A673 (cell line): ENCODE measurements around the gene PDE6B. TPM values are rescaled to one million over a fixed set of nuclear protein-coding genes. Genes with fewer than 3 reads are reported as not detected.

Experiments used
- BruUV-seq: library from RNA; stranded (reverse); fragments of 400-500 nt; replicated peaks from 2 replicates; lab custom pipeline; 2021; lab: Mats Ljungman, UMichigan
- CTCF ChIA-PET: fragments of 300-600 bp; sonication (Branson Sonifier 250); formaldehyde crosslinking; loops from one replicate; lab custom pipeline; 2022; ENCODE audit warnings: antibody characterized with exemption; lab: Charles Lee
- POLR2A ChIA-PET: fragments of 300-600 bp; sonication (Branson Sonifier 250); formaldehyde crosslinking; loops from one replicate; lab custom pipeline; 2022; ENCODE audit warnings: antibody characterized with exemption; ENCODE audit not compliant: low non-redundant PET; lab: Charles Lee
- DNase-seq: peaks from one replicate; pipeline ENCODE4 v3.0.0-alpha.2; 2015; ENCODE audit warnings: low spot score
- H3K27ac ChIP-seq: fragments of 200-600 bp; sonication (generic); 2 replicates; pipeline ENCODE4 v1.5.1; 2016; ENCODE audit warnings: mixed run types, low read depth, mild to moderate bottlenecking, mixed read lengths, antibody characterized with exemption, low read length; ENCODE audit not compliant: poor library complexity, severe bottlenecking
- H3K27me3 ChIP-seq: fragments of 200-600 bp; sonication (generic); replicated peaks from 2 replicates; pipeline ENCODE4 v1.6.1; 2017; ENCODE audit warnings: mixed run types, low read depth, mild to moderate bottlenecking, mixed read lengths, antibody characterized with exemption, low read length; ENCODE audit not compliant: insufficient read depth, poor library complexity
- H3K36me3 ChIP-seq: fragments of 200-600 bp; sonication (generic); 2 replicates; pipeline ENCODE4 v1.6.1; 2016; ENCODE audit warnings: mixed run types, mild to moderate bottlenecking, mixed read lengths, antibody characterized with exemption, low read length; ENCODE audit not compliant: insufficient read depth, poor library complexity, severe bottlenecking
- H3K4me1 ChIP-seq: fragments of 200-600 bp; sonication (generic); 2 replicates; pipeline ENCODE4 v1.6.1; 2017; ENCODE audit warnings: mixed run types, mild to moderate bottlenecking, mixed read lengths, antibody characterized with exemption, low read length; ENCODE audit not compliant: insufficient read depth, poor library complexity, severe bottlenecking
- H3K4me3 ChIP-seq: fragments of 200-600 bp; sonication (generic); 2 replicates; pipeline ENCODE4 v1.5.1; 2016; ENCODE audit warnings: low read depth, mixed run types, mild to moderate bottlenecking, mixed read lengths, low read length; ENCODE audit not compliant: poor library complexity, severe bottlenecking
- H3K9me3 ChIP-seq: fragments of 200-600 bp; sonication (generic); 2 replicates; pipeline ENCODE4 v1.6.1; 2016; ENCODE audit warnings: mixed run types, low read depth, mild to moderate bottlenecking, mixed read lengths, antibody characterized with exemption, low read length; ENCODE audit not compliant: poor library complexity, severe bottlenecking
- EZH2 ChIP-seq: fragments of 200-600 bp; sonication (generic); IDR thresholded peaks from 2 replicates; pipeline ENCODE4 v1.6.1; 2017; ENCODE audit warnings: borderline replicate concordance, low read depth, mild to moderate bottlenecking, mixed read lengths, antibody characterized with exemption, low read length; ENCODE audit not compliant: poor library complexity, severe bottlenecking
- intact Hi-C: fragments of 100-400 bp; cut with micrococcal nuclease; formaldehyde crosslinking; loops from one replicate; pipeline ENCODE4 v1.10.0; 2022; ENCODE audit not compliant: unreplicated experiment
- total RNA-seq: library from RNA; stranded (reverse); gene quantifications from 2 replicates; pipeline ENCODE4 v1.2.3, GENCODE V29; 2021
- TF ChIP-seq, protein P1 (sequence below): fragments of 300-800, 200-600 bp; sonication (generic); conservative IDR thresholded peaks from 2 replicates; pipeline ENCODE4 v1.5.1; 2017; ENCODE audit warnings: low read depth, mild to moderate bottlenecking, antibody characterized with exemption, low read length, moderate library complexity, mixed read lengths

Gene PDE6B
- total RNA-seq, 1 experiment from 2014 or later = 10.4 TPM

DNA sequence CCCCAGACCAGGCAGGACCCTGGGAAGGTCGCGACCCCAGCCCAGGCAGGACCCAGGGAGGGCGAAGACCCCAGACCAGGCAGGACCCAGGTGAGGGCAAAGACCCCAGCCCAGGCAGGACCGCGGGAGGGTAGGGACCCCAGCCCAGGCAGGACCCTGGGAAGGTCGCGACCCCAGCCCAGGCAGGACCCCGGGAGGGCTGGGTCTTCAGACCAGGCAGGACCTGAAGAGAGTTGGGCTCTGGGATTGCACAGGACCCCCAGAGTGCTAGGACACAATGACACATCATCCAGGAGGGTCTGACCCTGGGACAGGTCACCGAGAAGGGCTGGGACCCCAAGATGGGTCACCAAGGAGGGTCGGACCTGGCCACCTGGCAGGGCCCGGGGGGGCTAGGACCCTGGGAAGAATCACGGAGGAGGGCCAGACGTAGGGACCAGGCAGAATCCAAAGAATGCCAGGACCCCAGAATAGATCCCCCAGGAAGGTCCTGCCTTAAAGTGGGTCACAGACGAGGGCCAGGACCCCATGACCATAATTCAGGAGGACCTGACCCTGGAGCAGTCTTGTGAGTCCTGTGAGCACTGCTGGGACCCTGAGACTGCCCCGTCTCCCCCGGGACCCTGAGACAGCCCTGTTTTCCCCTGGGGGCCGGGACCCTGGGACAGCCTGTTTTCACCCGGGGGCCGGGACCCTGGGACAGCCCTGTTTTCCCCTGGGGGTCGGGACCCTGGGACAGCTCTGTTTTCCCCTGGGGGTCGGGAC, 81.6 kb downstream of the PDE6B start:
- intact Hi-C loops = no loop called here
- no peaks in the 10 kb centered on the region for H3K9me3 ChIP-seq
- TF ChIP-seq, protein P1, sequence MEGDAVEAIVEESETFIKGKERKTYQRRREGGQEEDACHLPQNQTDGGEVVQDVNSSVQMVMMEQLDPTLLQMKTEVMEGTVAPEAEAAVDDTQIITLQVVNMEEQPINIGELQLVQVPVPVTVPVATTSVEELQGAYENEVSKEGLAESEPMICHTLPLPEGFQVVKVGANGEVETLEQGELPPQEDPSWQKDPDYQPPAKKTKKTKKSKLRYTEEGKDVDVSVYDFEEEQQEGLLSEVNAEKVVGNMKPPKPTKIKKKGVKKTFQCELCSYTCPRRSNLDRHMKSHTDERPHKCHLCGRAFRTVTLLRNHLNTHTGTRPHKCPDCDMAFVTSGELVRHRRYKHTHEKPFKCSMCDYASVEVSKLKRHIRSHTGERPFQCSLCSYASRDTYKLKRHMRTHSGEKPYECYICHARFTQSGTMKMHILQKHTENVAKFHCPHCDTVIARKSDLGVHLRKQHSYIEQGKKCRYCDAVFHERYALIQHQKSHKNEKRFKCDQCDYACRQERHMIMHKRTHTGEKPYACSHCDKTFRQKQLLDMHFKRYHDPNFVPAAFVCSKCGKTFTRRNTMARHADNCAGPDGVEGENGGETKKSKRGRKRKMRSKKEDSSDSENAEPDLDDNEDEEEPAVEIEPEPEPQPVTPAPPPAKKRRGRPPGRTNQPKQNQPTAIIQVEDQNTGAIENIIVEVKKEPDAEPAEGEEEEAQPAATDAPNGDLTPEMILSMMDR = no peak
- TF ChIP-seq EZH2 = no peak
- H3K4me1 ChIP-seq = no peaks in the 10 kb centered on the region
- peaks cover 10% of the 10 kb centered on the region for H3K36me3 ChIP-seq
- no peaks in the 10 kb centered on the region for H3K27me3 ChIP-seq
- ChIA-PET CTCF (no interaction called here), POLR2A (no interaction called here)
- no TSS peak for BruUV-seq
- peak overlapping the region; percentile 100 for H3K27ac ChIP-seq
- peak overlapping the region; percentile 100 for H3K4me3 ChIP-seq
- no peak for DNase-seq

DNA sequence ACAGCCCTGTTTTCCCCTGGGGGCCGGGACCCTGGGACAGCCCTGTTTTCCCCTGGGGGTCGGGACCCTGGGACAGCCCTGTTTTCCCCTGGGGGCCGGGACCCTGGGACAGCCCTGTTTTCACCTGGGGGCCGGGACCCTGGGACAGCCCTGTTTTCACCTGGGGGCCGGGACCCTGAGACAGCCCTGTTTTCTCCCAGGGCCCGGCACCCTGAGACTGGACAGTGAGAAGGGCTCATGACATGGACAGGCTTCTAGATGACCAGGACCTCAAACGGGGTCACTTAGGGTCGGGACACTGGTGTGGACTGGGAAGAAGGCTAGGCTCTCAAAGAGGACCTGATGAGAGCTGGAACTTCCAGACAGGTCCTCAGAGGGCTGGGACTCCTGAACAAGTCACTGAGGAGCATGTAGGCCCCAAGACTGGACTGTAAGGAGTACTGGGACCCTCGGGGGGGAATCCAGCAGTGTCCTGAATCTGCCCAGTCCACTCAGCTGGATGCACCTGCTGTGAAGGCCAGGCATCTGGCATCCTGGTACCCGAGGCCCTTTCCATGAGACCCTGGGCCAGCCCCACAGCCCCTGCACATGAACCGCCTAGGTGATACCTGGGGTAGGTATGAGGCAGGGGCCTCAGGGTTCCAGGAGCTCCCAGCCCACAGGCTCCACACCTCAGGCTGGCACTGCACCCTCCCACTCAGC, 82.7 kb downstream of the PDE6B start:
- TF ChIP-seq, protein P1 = no peak
- no peak for TF ChIP-seq EZH2
- Histone ChIP-seq H3K4me3 (no peak overlapping the region), H3K9me3 (no peaks in the 10 kb centered on the region), H3K27ac (no peak overlapping the region), H3K4me1 (no peaks in the 10 kb centered on the region), H3K27me3 (no peaks in the 10 kb centered on the region), H3K36me3 (peaks cover 10% of the 10 kb centered on the region)
- ChIA-PET CTCF (no interaction called here), POLR2A (no interaction called here)
- BruUV-seq = no TSS peak
- no peak for DNase-seq
- intact Hi-C loops = no loop called here

DNA sequence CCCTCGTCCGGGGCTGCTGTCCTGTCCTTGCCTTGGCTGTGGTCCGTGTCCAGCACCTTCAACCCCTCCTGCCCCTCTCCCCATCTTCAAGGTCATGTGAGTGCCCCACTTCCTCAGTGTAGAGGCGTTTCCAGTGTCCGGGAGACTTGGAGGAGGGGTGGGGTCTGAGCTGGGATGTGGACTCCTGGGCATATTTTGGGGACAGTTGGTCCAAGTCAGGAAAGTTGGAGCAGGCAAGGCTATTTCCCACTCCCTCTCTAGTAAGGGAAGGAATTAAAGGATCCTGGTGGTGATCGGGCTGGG, 83.2 kb downstream of the PDE6B start:
- Histone ChIP-seq H3K4me3 (no peak overlapping the region), H3K36me3 (peaks cover 10% of the 10 kb centered on the region), H3K27ac (no peak overlapping the region), H3K27me3 (no peaks in the 10 kb centered on the region), H3K4me1 (no peaks in the 10 kb centered on the region), H3K9me3 (no peaks in the 10 kb centered on the region)
- CTCF ChIA-PET = no interaction called here
- intact Hi-C loops = no loop called here
- POLR2A ChIA-PET = no interaction called here
- DNase-seq = no peak
- no TSS peak for BruUV-seq
- TF ChIP-seq, protein P1 = no peak
- no peak for TF ChIP-seq EZH2
